A549 (cell line): ENCODE data around the gene MRPL45.

Experiments
- CTCF ChIP-seq: fragments of >200 bp; sonication (Bioruptor Twin); formaldehyde crosslinking; IDR thresholded peaks from 3 replicates; pipeline ENCODE4 v1.5.1; 2016
- EP300 ChIP-seq, 2 experiments: fragments of >200 bp; sonication (Bioruptor Twin); formaldehyde crosslinking; IDR thresholded peaks; 2 replicates in 1 of 2; 3 replicates in 1 of 2; pipeline ENCODE4 v1.6.1; 2016 to 2017
- POLR2A ChIP-seq: IDR thresholded peaks from 2 replicates; pipeline ENCODE4 v1.6.1; 2012; ENCODE audit warnings: mild to moderate bottlenecking, low read length
- REST ChIP-seq: fragments of 200-600 bp; sonication (generic); IDR thresholded peaks from 2 replicates; pipeline ENCODE4 v1.6.1; 2016; ENCODE audit warnings: antibody characterized with exemption, mild to moderate bottlenecking, moderate library complexity
- RNF2 ChIP-seq: fragments of 200-600 bp; sonication (generic); IDR thresholded peaks from 2 replicates; pipeline ENCODE4 v1.6.1; 2016; ENCODE audit warnings: low read depth, mild to moderate bottlenecking, antibody characterized with exemption, moderate library complexity, borderline replicate concordance
- SMC3 ChIP-seq: fragments of >200 bp; sonication (Bioruptor Twin); formaldehyde crosslinking; IDR thresholded peaks from 3 replicates; pipeline ENCODE4 v1.6.1; 2018; ENCODE audit warnings: inconsistent platforms
- SREBF2 ChIP-seq: fragments of 450-650 bp; IDR thresholded peaks from 2 replicates; pipeline ENCODE4 v1.6.1; 2014; ENCODE audit warnings: mild to moderate bottlenecking, moderate library complexity

GRCh38 chr17:38354466-38354865, 57.5 kb downstream of the MRPL45 start:
- no peak for TF ChIP-seq SREBF2
- TF ChIP-seq POLR2A: no peak
- TF ChIP-seq CTCF: no peak
- no peak for TF ChIP-seq SMC3
- TF ChIP-seq EP300 (IDR thresholded peaks at IDR 0.05): no peak
- no peak for TF ChIP-seq REST
- no peak for TF ChIP-seq RNF2
